Measurements from ENCODE around the gene FOXK1.

The FOXK1 gene

GRCh38 chr7:4768597-4769569 is 86.8 kb downstream of the FOXK1 start:
- no peak for TF ChIP-seq CTCF (IDR thresholded peaks at IDR 0.05; ENCODE audit: low read depth, low read length, missing control alignments)
- H3K4me3 ChIP-seq (replicated peaks; ENCODE audit: low read depth, low read length) = no peak overlapping the region
- DNase-seq (ENCODE audit: extremely low read depth, low read depth) = no peak

GRCh38 chr7:4769761-4770160 is 87.7 kb downstream of the FOXK1 start:
- no peak for TF ChIP-seq CTCF (IDR thresholded peaks at IDR 0.05; ENCODE audit: low read depth, low read length, missing control alignments)
- no peak for DNase-seq (ENCODE audit: extremely low read depth, low read depth)
- no peak overlapping the region for H3K4me3 ChIP-seq (replicated peaks; ENCODE audit: low read depth, low read length)

- no peak for DNase-seq (ENCODE audit: extremely low read depth, low read depth)
- no peak for TF ChIP-seq CTCF (IDR thresholded peaks at IDR 0.05; ENCODE audit: low read depth, low read length, missing control alignments)
- H3K4me3 ChIP-seq (replicated peaks; ENCODE audit: low read depth, low read length) = no peak overlapping the region
Measured at GRCh38 chr7:4770886-4771285, 88.8 kb downstream of the FOXK1 start.

GRCh38 chr7:4771737-4772136 is 89.6 kb downstream of the FOXK1 start:
- no peak overlapping the region for H3K4me3 ChIP-seq (replicated peaks; ENCODE audit: low read depth, low read length)
- no peak for TF ChIP-seq CTCF (IDR thresholded peaks at IDR 0.05; ENCODE audit: low read depth, low read length, missing control alignments)
- DNase-seq (ENCODE audit: extremely low read depth, low read depth) = no peak

GRCh38 chr7:4772306-4772705 is 90.2 kb downstream of the FOXK1 start:
- H3K4me3 ChIP-seq (replicated peaks; ENCODE audit: low read depth, low read length) = no peak overlapping the region
- no peak for TF ChIP-seq CTCF (IDR thresholded peaks at IDR 0.05; ENCODE audit: low read depth, low read length, missing control alignments)
- DNase-seq (ENCODE audit: extremely low read depth, low read depth) = no peak

GRCh38 chr7:4774007-4774406 is 91.9 kb downstream of the FOXK1 start:
- peak overlapping the region; percentile 77; the same call in 1 of the 2 replicates for H3K4me3 ChIP-seq (replicated peaks; ENCODE audit: low read depth, low read length)
- TF ChIP-seq CTCF (IDR thresholded peaks at IDR 0.05; ENCODE audit: low read depth, low read length, missing control alignments) = no peak
- DNase-seq (ENCODE audit: extremely low read depth, low read depth) = no peak
